IMR-90 (cell line): ENCODE results near the gene PHKG2. TPM values are rescaled to one million over a fixed set of nuclear protein-coding genes. Genes with fewer than 3 reads are reported as not detected.

Experiments
- ATAC-seq: fragments of 200-7000 bp; cut with Tn5 transposase; 2 replicates; pipeline ENCODE4 v1.9.1; 2020; ENCODE audit warnings: low read depth, mild to moderate bottlenecking, moderate library complexity
- BruUV-seq: library from RNA; stranded (reverse); fragments of 400-500 nt; replicated peaks from 2 replicates; lab custom pipeline; 2021; lab: Mats Ljungman, UMichigan
- CTCF ChIA-PET: fragments of 300-600 bp; formaldehyde crosslinking; extraction: SDS; loops from one replicate; lab custom pipeline; 2021; ENCODE audit warnings: antibody characterized with exemption; lab: Yijun Ruan, JAX
- POLR2A ChIA-PET: fragments of 300-600 bp; sonication (Branson Sonifier 250); formaldehyde crosslinking; loops from one replicate; lab custom pipeline; 2022; ENCODE audit warnings: antibody characterized with exemption; ENCODE audit not compliant: unreplicated experiment; lab: Charles Lee
- DNase-seq: peaks from one replicate; pipeline ENCODE4 v3.0.0; 2013
- H2AFZ ChIP-seq: replicated peaks from 2 replicates; pipeline ENCODE3; 2013; ENCODE audit warnings: low read length, mild to moderate bottlenecking; ENCODE audit not compliant: poor library complexity
- H2AK5ac ChIP-seq: 2 replicates; pipeline ENCODE4 v1.6.1; 2013; ENCODE audit warnings: low read depth, low read length, inconsistent platforms
- H2AK9ac ChIP-seq: replicated peaks from 2 replicates; pipeline ENCODE3; 2013; ENCODE audit warnings: mild to moderate bottlenecking, low read depth, low read length, moderate library complexity; ENCODE audit not compliant: poor library complexity
- H2BK120ac ChIP-seq: 2 replicates; pipeline ENCODE4 v1.6.1; 2013; ENCODE audit warnings: low read depth, low read length, inconsistent platforms
- H2BK15ac ChIP-seq: 3 replicates; pipeline ENCODE4 v1.6.1; 2013; ENCODE audit warnings: low read depth, low read length, inconsistent platforms
- H2BK20ac ChIP-seq: 2 replicates; pipeline ENCODE4 v1.6.1; 2013; ENCODE audit warnings: low read depth, mild to moderate bottlenecking, inconsistent platforms, low read length, moderate library complexity
- H2BK5ac ChIP-seq: 2 replicates; pipeline ENCODE4 v1.6.1; 2013; ENCODE audit warnings: mild to moderate bottlenecking, low read depth, low read length, inconsistent platforms; ENCODE audit not compliant: poor library complexity, severe bottlenecking
- H3K14ac ChIP-seq: replicated peaks from 2 replicates; pipeline ENCODE4 v1.6.1; 2013; ENCODE audit warnings: low read depth, low read length, inconsistent platforms
- H3K18ac ChIP-seq: 2 replicates; pipeline ENCODE4 v1.6.1; 2013; ENCODE audit warnings: low read depth, low read length, control low read depth
- H3K23ac ChIP-seq: 2 replicates; pipeline ENCODE4 v1.6.1; 2013; ENCODE audit warnings: low read depth, low read length, inconsistent platforms
- H3K27ac ChIP-seq: 2 replicates; pipeline ENCODE4 v1.5.1; 2013; ENCODE audit warnings: mild to moderate bottlenecking, control low read depth, low read length; ENCODE audit not compliant: insufficient read depth
- H3K27me3 ChIP-seq: 2 replicates; pipeline ENCODE4 v1.6.1; 2013; ENCODE audit warnings: low read length; ENCODE audit not compliant: control insufficient read depth, insufficient read depth
- H3K36me3 ChIP-seq: 2 replicates; pipeline ENCODE4 v1.6.1; 2013; ENCODE audit warnings: low read length, mixed read lengths; ENCODE audit not compliant: control insufficient read depth, insufficient read depth
- H3K4ac ChIP-seq: 2 replicates; pipeline ENCODE4 v1.6.1; 2013; ENCODE audit warnings: low read depth, low read length, inconsistent platforms
- H3K4me1 ChIP-seq: 2 replicates; pipeline ENCODE4 v1.6.1; 2013; ENCODE audit warnings: low read length, mixed read lengths; ENCODE audit not compliant: control insufficient read depth, insufficient read depth
- H3K4me2 ChIP-seq: 2 replicates; pipeline ENCODE4 v1.6.1; 2013; ENCODE audit warnings: low read depth, mild to moderate bottlenecking, control low read depth, low read length, moderate library complexity
- H3K4me3 ChIP-seq: 2 replicates; pipeline ENCODE4 v1.5.1; 2013; ENCODE audit warnings: low read depth, mild to moderate bottlenecking, control low read depth, low read length, moderate library complexity; ENCODE audit not compliant: insufficient read depth
- H3K56ac ChIP-seq: 2 replicates; pipeline ENCODE4 v1.6.1; 2013; ENCODE audit warnings: low read length, inconsistent platforms; ENCODE audit not compliant: insufficient read depth; ENCODE audit errors: extremely low read depth
- H3K79me1 ChIP-seq, 2 experiments: 2 replicates each; pipeline ENCODE4 v1.6.1; 2013; ENCODE audit warnings: low read length in 2 of 2, inconsistent platforms in 1 of 2, low read depth in 1 of 2
- H3K9ac ChIP-seq: 2 replicates; pipeline ENCODE4 v1.6.1; 2013; ENCODE audit warnings: low read depth, low read length, control low read depth
- H3K9me1 ChIP-seq: 2 replicates; pipeline ENCODE4 v1.6.1; 2013; ENCODE audit warnings: low read length, inconsistent platforms; ENCODE audit not compliant: insufficient read depth
- H3K9me3 ChIP-seq: 2 replicates; pipeline ENCODE4 v1.6.1; 2013; ENCODE audit warnings: low read length; ENCODE audit not compliant: control insufficient read depth, insufficient read depth
- H4K20me1 ChIP-seq: 2 replicates; pipeline ENCODE4 v1.6.1; 2013; ENCODE audit warnings: low read length, inconsistent platforms; ENCODE audit not compliant: insufficient read depth
- H4K5ac ChIP-seq: 2 replicates; pipeline ENCODE4 v1.6.1; 2013; ENCODE audit warnings: mild to moderate bottlenecking, low read depth, low read length, control low read depth
- H4K8ac ChIP-seq, 2 experiments: 2 replicates each; pipeline ENCODE4 v1.6.1; 2013; ENCODE audit warnings: low read depth in 2 of 2, low read length in 2 of 2, control low read depth in 1 of 2, inconsistent platforms in 1 of 2
- H4K91ac ChIP-seq: 2 replicates; pipeline ENCODE4 v1.6.1; 2013; ENCODE audit warnings: low read depth, low read length, inconsistent platforms; ENCODE audit not compliant: insufficient read depth
- BHLHE40 ChIP-seq: fragments of 150-350 bp; IDR thresholded peaks from 2 replicates; pipeline ENCODE4 v1.6.1; 2016; ENCODE audit warnings: mild to moderate bottlenecking, low read depth, low read length
- CEBPB ChIP-seq: IDR thresholded peaks from 2 replicates; pipeline ENCODE4 v1.6.1; 2012; ENCODE audit warnings: low read depth, low read length, improper control_type of control experiment
- CHD1 ChIP-seq: IDR thresholded peaks from 2 replicates; pipeline ENCODE4 v1.6.1; 2012; ENCODE audit warnings: low read depth, low read length, improper control_type of control experiment
- ELK1 ChIP-seq: fragments of 150-350 bp; IDR thresholded peaks from 2 replicates; pipeline ENCODE4 v1.6.1; 2016; ENCODE audit warnings: low read depth, mild to moderate bottlenecking, low read length, moderate library complexity, borderline replicate concordance
- MAFK ChIP-seq: IDR thresholded peaks from 2 replicates; pipeline ENCODE4 v1.6.1; 2012; ENCODE audit warnings: low read depth, low read length, improper control_type of control experiment
- MAZ ChIP-seq: IDR thresholded peaks from 2 replicates; pipeline ENCODE4 v1.6.1; 2012; ENCODE audit warnings: low read depth, mild to moderate bottlenecking, low read length, improper control_type of control experiment, moderate library complexity, borderline replicate concordance
- MXI1 ChIP-seq: IDR thresholded peaks from 2 replicates; pipeline ENCODE4 v1.6.1; 2012; ENCODE audit warnings: low read depth, mild to moderate bottlenecking, low read length, moderate library complexity, borderline replicate concordance
- NFE2L2 ChIP-seq: fragments of 150-350 bp; IDR thresholded peaks from 2 replicates; pipeline ENCODE4 v1.6.1; 2016; ENCODE audit warnings: low read depth, mild to moderate bottlenecking, low read length
- SMC3 ChIP-seq: fragments of 150-350 bp; IDR thresholded peaks from 2 replicates; pipeline ENCODE4 v1.6.1; 2016; ENCODE audit warnings: low read depth, mild to moderate bottlenecking, antibody characterized with exemption, low read length, moderate library complexity
- WGBS, 2 experiments: methylation state at CpG; one replicate each; pipeline versions ENCODE4 v1.1.5 to v1.1.7; 2013; ENCODE audit warnings: missing lambda C conversion rate in 2 of 2; ENCODE audit not compliant: insufficient read length in 1 of 2; ENCODE audit errors: extremely low coverage in 2 of 2; 5-methylcytosine and 5-hydroxymethylcytosine counted together
- dilution Hi-C: fragments of 300-500 bp; cut with HindIII; formaldehyde crosslinking; loops from one replicate; pipeline ENCODE4 v1.14.3; 2018; ENCODE audit warnings: low sequenced_read_pairs; ENCODE audit not compliant: unreplicated experiment
- in situ Hi-C: fragments of 300-500 bp; cut with MboI; formaldehyde crosslinking; loops from 3 replicates; pipeline ENCODE4 v1.14.3; 2019; ENCODE audit warnings: low sequenced_read_pairs, inconsistent platforms, mixed read lengths
- intact Hi-C: fragments of 100-400 bp; cut with micrococcal nuclease; formaldehyde crosslinking; loops from 2 replicates; pipeline ENCODE4 v1.10.0; 2022
- polyA plus RNA-seq, 3 experiments: library from polyadenylated mRNA; depleted of rRNA; stranded (reverse); fragments of >200 nt; gene quantifications; 2 replicates each; pipeline ENCODE4 v1.2.3, GENCODE V29; 2012; ENCODE audit warnings: low replicate concordance in 1 of 3
- total RNA-seq: library from RNA; depleted of rRNA; stranded (reverse); fragments of >200 nt; gene quantifications from 2 replicates; pipeline ENCODE4 v1.2.3, GENCODE V29; 2012
- TF ChIP-seq, protein P1 (sequence below): fragments of 150-350 bp; IDR thresholded peaks from 2 replicates; pipeline ENCODE4 v1.6.1; 2017; ENCODE audit warnings: mild to moderate bottlenecking, antibody characterized with exemption, low read length, low read depth
- TF ChIP-seq, protein P2 (sequence below): conservative IDR thresholded peaks from 2 replicates; pipeline ENCODE4 v1.5.1; 2012; ENCODE audit warnings: mild to moderate bottlenecking, low read depth, low read length, improper control_type of control experiment

Gene PHKG2
- total and polyA plus RNA-seq, 2 of the 4 experiments (the other 2 are of a cell fraction): 26.0 to 38.9 TPM

DNA sequence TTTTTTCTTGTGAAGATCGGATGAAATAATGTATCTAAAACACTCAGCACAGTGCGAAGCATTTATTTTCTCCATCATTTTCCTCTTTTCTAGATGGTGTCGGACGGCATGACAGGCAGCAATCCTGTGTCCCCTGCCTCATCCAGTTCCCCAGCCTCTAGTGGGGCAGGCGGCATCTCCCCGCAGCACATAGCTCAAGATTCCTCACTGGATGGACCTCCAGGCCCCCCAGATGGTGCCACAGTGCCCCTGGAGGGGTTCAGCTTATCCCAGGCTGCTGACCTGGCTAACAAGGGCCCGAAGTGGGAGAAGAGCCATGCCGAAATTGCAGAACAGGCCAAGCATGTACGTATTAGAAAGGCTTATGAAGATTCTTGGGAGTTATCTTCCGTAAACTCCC is 44.3 kb upstream of the PHKG2 start:
- BruUV-seq: no TSS peak
- no peak overlapping the region for H2AK9ac ChIP-seq
- ChIA-PET CTCF (interaction anchor here (0.6 kb wide), 1 partner anchor 16 kb away, joined by 3 read pairs; no protein-coding TSS in a partner anchor), POLR2A (no interaction called here)
- H4K5ac ChIP-seq: no peak overlapping the region
- H3K4me2 ChIP-seq: no peak overlapping the region
- no peak for TF ChIP-seq MAFK
- TF ChIP-seq MXI1: no peak
- no peak for TF ChIP-seq MAZ
- TF ChIP-seq, protein P1, sequence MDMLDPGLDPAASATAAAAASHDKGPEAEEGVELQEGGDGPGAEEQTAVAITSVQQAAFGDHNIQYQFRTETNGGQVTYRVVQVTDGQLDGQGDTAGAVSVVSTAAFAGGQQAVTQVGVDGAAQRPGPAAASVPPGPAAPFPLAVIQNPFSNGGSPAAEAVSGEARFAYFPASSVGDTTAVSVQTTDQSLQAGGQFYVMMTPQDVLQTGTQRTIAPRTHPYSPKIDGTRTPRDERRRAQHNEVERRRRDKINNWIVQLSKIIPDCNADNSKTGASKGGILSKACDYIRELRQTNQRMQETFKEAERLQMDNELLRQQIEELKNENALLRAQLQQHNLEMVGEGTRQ: no peak
- no peak for TF ChIP-seq BHLHE40
- no peak for TF ChIP-seq SMC3
- no peak for TF ChIP-seq CHD1
- TF ChIP-seq ELK1: no peak
- no peak for TF ChIP-seq NFE2L2
- TF ChIP-seq CEBPB: no peak
- TF ChIP-seq, protein P2, sequence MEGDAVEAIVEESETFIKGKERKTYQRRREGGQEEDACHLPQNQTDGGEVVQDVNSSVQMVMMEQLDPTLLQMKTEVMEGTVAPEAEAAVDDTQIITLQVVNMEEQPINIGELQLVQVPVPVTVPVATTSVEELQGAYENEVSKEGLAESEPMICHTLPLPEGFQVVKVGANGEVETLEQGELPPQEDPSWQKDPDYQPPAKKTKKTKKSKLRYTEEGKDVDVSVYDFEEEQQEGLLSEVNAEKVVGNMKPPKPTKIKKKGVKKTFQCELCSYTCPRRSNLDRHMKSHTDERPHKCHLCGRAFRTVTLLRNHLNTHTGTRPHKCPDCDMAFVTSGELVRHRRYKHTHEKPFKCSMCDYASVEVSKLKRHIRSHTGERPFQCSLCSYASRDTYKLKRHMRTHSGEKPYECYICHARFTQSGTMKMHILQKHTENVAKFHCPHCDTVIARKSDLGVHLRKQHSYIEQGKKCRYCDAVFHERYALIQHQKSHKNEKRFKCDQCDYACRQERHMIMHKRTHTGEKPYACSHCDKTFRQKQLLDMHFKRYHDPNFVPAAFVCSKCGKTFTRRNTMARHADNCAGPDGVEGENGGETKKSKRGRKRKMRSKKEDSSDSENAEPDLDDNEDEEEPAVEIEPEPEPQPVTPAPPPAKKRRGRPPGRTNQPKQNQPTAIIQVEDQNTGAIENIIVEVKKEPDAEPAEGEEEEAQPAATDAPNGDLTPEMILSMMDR: no peak
- peaks cover 14% of the 10 kb centered on the region for H4K20me1 ChIP-seq
- H3K9me1 ChIP-seq: no peaks in the 10 kb centered on the region; the same call in 1 of the 2 replicates
- H3K4ac ChIP-seq: no peak overlapping the region
- no peak overlapping the region for H2AK5ac ChIP-seq
- peaks cover 5% of the 10 kb centered on the region for H3K4me1 ChIP-seq
- H3K27ac ChIP-seq: no peak overlapping the region
- no peaks in the 10 kb centered on the region for H3K9me3 ChIP-seq
- no peak overlapping the region for H2AFZ ChIP-seq
- H3K18ac ChIP-seq: no peak overlapping the region
- no peak overlapping the region for H2BK20ac ChIP-seq
- H4K8ac ChIP-seq: no peak overlapping the region
- no peak overlapping the region for H3K9ac ChIP-seq
- DNase-seq (no peak), ATAC-seq (no peak)
- H3K14ac ChIP-seq: no peak overlapping the region
- peaks cover 59% of the 10 kb centered on the region for H3K36me3 ChIP-seq
- H3K23ac ChIP-seq: no peak overlapping the region
- intact Hi-C loops (no loop called here), in situ Hi-C loops (no loop called here), dilution Hi-C loops (no loop called here)
- H2BK5ac ChIP-seq: no peak overlapping the region
- no peak overlapping the region for H2BK15ac ChIP-seq
- no peak overlapping the region for H4K91ac ChIP-seq
- peaks cover 29 to 46% of the 10 kb centered on the region in 2 experiments for H3K79me1 ChIP-seq
- H3K4me3 ChIP-seq: no peak overlapping the region
- no peaks in the 10 kb centered on the region for H3K27me3 ChIP-seq
- no peak overlapping the region for H3K56ac ChIP-seq
- no peak overlapping the region for H2BK120ac ChIP-seq
- no CpG with 5 or more reads among the region's 10 CpGs for WGBS, 2 experiments
